HepG2 (cell line): Measurements from ENCODE around the gene TOP1. TPM values are rescaled to one million over a fixed set of nuclear protein-coding genes. Genes with fewer than 3 reads are reported as not detected.

Experiments
- ATF1 ChIP-seq: IDR thresholded peaks from 2 replicates; pipeline ENCODE4 v1.6.1; 2016; ENCODE audit warnings: mild to moderate bottlenecking, control low read depth
- CENPBD1 ChIP-seq: sonication (generic); formaldehyde crosslinking; IDR thresholded peaks from 2 replicates; pipeline ENCODE4 v1.8.0; 2022; ENCODE audit warnings: missing genetic modification reagents, low read depth, mild to moderate bottlenecking, borderline replicate concordance
- CENPT ChIP-seq: sonication (generic); formaldehyde crosslinking; IDR thresholded peaks from 2 replicates; pipeline ENCODE4 v1.8.0; 2022; ENCODE audit warnings: low read depth, mild to moderate bottlenecking, moderate library complexity, missing genetic modification reagents
- CSRNP2 ChIP-seq: sonication (generic); formaldehyde crosslinking; conservative IDR thresholded peaks from 2 replicates; pipeline ENCODE4 v1.8.0; 2022; ENCODE audit warnings: low read depth, missing genetic modification reagents
- EZH2 ChIP-seq: conservative IDR thresholded peaks from 2 replicates; pipeline ENCODE4 v1.6.1; 2012; ENCODE audit warnings: mild to moderate bottlenecking, low read depth, low read length, moderate library complexity
- HOXA5 ChIP-seq: sonication (generic); formaldehyde crosslinking; IDR thresholded peaks from 2 replicates; pipeline ENCODE4 v1.4.0; 2020; ENCODE audit warnings: missing genetic modification reagents
- KLF9 ChIP-seq: IDR thresholded peaks from 2 replicates; pipeline ENCODE4 v1.6.1; 2016; ENCODE audit warnings: low read depth
- NFYB ChIP-seq: sonication (generic); formaldehyde crosslinking; IDR thresholded peaks from 2 replicates; pipeline ENCODE4 v1.4.0; 2020; ENCODE audit warnings: missing genetic modification reagents
- RFX3 ChIP-seq: IDR thresholded peaks from 2 replicates; pipeline ENCODE4 v1.6.1; 2016; ENCODE audit warnings: missing biosample characterization, missing genetic modification reagents
- SMC3 ChIP-seq: IDR thresholded peaks from 2 replicates; pipeline ENCODE4 v1.6.1; 2011; ENCODE audit warnings: low read length, improper control_type of control experiment
- TOPORS ChIP-seq: sonication (generic); formaldehyde crosslinking; IDR thresholded peaks from 2 replicates; pipeline ENCODE4 v1.8.0; 2023; ENCODE audit warnings: mild to moderate bottlenecking, missing genetic modification reagents
- ZBTB42 ChIP-seq: sonication (generic); formaldehyde crosslinking; IDR thresholded peaks from 2 replicates; pipeline ENCODE4 v1.5.0; 2020; ENCODE audit warnings: mild to moderate bottlenecking, missing genetic modification reagents
- ZFP62 ChIP-seq: sonication (generic); formaldehyde crosslinking; IDR thresholded peaks from 2 replicates; pipeline ENCODE4 v1.4.0; 2020; ENCODE audit warnings: missing genetic modification reagents
- ZFP90 ChIP-seq: sonication (generic); formaldehyde crosslinking; IDR thresholded peaks from 2 replicates; pipeline ENCODE4 v1.8.0; 2022; ENCODE audit warnings: missing genetic modification reagents, mild to moderate bottlenecking, inconsistent platforms, borderline replicate concordance
- ZNF101 ChIP-seq: sonication (generic); formaldehyde crosslinking; IDR thresholded peaks from 2 replicates; pipeline ENCODE4 v1.4.0; 2020; ENCODE audit warnings: mild to moderate bottlenecking, low read depth, missing genetic modification reagents, borderline replicate concordance
- ZNF343 ChIP-seq: sonication (generic); formaldehyde crosslinking; IDR thresholded peaks from 2 replicates; pipeline ENCODE4 v1.4.0; 2020; ENCODE audit warnings: mild to moderate bottlenecking, missing genetic modification reagents
- ZNF557 ChIP-seq: sonication (generic); formaldehyde crosslinking; IDR thresholded peaks from 2 replicates; pipeline ENCODE4 v1.4.0; 2020; ENCODE audit warnings: missing genetic modification reagents
- ZSCAN12 ChIP-seq: sonication (generic); formaldehyde crosslinking; IDR thresholded peaks from 2 replicates; pipeline ENCODE4 v1.9.0; 2021; ENCODE audit warnings: mild to moderate bottlenecking, missing genetic modification reagents
- polyA plus RNA-seq, 8 experiments: library from polyadenylated mRNA; depleted of rRNA in 3 of 8; stranded (reverse) in 7 of 8; unstranded in 1 of 8; fragments of >200 nt; fragmentation: Illumina TruSeq in 4 of 8; extraction: Trizol in 4 of 8; gene quantifications; 2 replicates each; pipeline versions ENCODE4 v1.2.1 to v1.2.3, GENCODE V29; 2011 to 2016; ENCODE audit warnings: low read depth in 4 of 8, missing spikeins in 1 of 8, mixed read lengths in 1 of 8; ENCODE audit not compliant: insufficient read depth in 1 of 8
- total RNA-seq, 5 experiments: library from RNA; depleted of rRNA; stranded (reverse); fragments of >200 nt; fragmentation: Illumina TruSeq; extraction: Trizol; gene quantifications; 2 replicates each; pipeline ENCODE4 v1.2.3, GENCODE V29; 2016; ENCODE audit warnings: low read depth in 1 of 5
- TF ChIP-seq, protein P1 (sequence below): sonication (generic); formaldehyde crosslinking; IDR thresholded peaks from 2 replicates; pipeline ENCODE4 v1.4.0; 2020; ENCODE audit warnings: missing genetic modification reagents, borderline replicate concordance
- TF ChIP-seq, protein P2 (sequence below): sonication (generic); formaldehyde crosslinking; IDR thresholded peaks from 2 replicates; pipeline ENCODE4 v1.4.0; 2020; ENCODE audit warnings: mild to moderate bottlenecking, missing genetic modification reagents, borderline replicate concordance
- TF ChIP-seq, protein P3 (sequence below): sonication (generic); formaldehyde crosslinking; IDR thresholded peaks from 2 replicates; pipeline ENCODE4 v1.5.0; 2020; ENCODE audit warnings: missing genetic modification reagents

The TOP1 gene
- total and polyA plus RNA-seq, 2 of the 13 experiments (the other 11 are each of a cell fraction or from before 2014, with no cell fraction given) = 10.2 to 19.4 TPM

- TF ChIP-seq RFX3 (CRISPR knock-in tag) = no peak
- TF ChIP-seq, protein P1, sequence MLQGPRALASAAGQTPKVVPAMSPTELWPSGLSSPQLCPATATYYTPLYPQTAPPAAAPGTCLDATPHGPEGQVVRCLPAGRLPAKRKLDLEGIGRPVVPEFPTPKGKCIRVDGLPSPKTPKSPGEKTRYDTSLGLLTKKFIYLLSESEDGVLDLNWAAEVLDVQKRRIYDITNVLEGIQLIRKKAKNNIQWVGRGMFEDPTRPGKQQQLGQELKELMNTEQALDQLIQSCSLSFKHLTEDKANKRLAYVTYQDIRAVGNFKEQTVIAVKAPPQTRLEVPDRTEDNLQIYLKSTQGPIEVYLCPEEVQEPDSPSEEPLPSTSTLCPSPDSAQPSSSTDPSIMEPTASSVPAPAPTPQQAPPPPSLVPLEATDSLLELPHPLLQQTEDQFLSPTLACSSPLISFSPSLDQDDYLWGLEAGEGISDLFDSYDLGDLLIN (CRISPR knock-in tag) = no peak
- TF ChIP-seq, protein P2, sequence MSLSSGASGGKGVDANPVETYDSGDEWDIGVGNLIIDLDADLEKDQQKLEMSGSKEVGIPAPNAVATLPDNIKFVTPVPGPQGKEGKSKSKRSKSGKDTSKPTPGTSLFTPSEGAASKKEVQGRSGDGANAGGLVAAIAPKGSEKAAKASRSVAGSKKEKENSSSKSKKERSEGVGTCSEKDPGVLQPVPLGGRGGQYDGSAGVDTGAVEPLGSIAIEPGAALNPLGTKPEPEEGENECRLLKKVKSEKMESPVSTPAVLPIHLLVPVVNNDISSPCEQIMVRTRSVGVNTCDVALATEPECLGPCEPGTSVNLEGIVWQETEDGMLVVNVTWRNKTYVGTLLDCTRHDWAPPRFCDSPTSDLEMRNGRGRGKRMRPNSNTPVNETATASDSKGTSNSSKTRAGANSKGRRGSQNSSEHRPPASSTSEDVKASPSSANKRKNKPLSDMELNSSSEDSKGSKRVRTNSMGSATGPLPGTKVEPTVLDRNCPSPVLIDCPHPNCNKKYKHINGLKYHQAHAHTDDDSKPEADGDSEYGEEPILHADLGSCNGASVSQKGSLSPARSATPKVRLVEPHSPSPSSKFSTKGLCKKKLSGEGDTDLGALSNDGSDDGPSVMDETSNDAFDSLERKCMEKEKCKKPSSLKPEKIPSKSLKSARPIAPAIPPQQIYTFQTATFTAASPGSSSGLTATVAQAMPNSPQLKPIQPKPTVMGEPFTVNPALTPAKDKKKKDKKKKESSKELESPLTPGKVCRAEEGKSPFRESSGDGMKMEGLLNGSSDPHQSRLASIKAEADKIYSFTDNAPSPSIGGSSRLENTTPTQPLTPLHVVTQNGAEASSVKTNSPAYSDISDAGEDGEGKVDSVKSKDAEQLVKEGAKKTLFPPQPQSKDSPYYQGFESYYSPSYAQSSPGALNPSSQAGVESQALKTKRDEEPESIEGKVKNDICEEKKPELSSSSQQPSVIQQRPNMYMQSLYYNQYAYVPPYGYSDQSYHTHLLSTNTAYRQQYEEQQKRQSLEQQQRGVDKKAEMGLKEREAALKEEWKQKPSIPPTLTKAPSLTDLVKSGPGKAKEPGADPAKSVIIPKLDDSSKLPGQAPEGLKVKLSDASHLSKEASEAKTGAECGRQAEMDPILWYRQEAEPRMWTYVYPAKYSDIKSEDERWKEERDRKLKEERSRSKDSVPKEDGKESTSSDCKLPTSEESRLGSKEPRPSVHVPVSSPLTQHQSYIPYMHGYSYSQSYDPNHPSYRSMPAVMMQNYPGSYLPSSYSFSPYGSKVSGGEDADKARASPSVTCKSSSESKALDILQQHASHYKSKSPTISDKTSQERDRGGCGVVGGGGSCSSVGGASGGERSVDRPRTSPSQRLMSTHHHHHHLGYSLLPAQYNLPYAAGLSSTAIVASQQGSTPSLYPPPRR = no peak
- TF ChIP-seq ZNF343 (CRISPR knock-in tag) = no peak
- no peak; the same call in 1 of the 2 replicates for TF ChIP-seq TOPORS (CRISPR knock-in tag)
- 0 out of 2 replicates have a peak, but pooled peaks have one; percentile 6 for TF ChIP-seq ZNF101 (CRISPR knock-in tag)
- TF ChIP-seq ZSCAN12 = no peak
- TF ChIP-seq CSRNP2 (CRISPR knock-in tag) = no peak
- no peak for TF ChIP-seq SMC3
- TF ChIP-seq EZH2 = no peak
- peak; percentile 69; the same call in 1 of the 2 replicates for TF ChIP-seq ZFP90
- peak; percentile 50; the same call in 1 of the 2 replicates for TF ChIP-seq HOXA5 (CRISPR knock-in tag)
- TF ChIP-seq KLF9 (CRISPR knock-in tag) = no peak; the same call in 1 of the 2 replicates
- peak; percentile 64; the same call in 1 of the 2 replicates for TF ChIP-seq ZBTB42
- TF ChIP-seq CENPBD1 (CRISPR knock-in tag) = no peak
- TF ChIP-seq, protein P3, sequence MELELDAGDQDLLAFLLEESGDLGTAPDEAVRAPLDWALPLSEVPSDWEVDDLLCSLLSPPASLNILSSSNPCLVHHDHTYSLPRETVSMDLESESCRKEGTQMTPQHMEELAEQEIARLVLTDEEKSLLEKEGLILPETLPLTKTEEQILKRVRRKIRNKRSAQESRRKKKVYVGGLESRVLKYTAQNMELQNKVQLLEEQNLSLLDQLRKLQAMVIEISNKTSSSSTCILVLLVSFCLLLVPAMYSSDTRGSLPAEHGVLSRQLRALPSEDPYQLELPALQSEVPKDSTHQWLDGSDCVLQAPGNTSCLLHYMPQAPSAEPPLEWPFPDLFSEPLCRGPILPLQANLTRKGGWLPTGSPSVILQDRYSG (CRISPR knock-in tag) = no peak; the same call in 1 of the 2 replicates
- peak; percentile 75; the same call in 1 of the 2 replicates for TF ChIP-seq CENPT (CRISPR knock-in tag)
- TF ChIP-seq NFYB (CRISPR knock-in tag) = no peak
- TF ChIP-seq ZNF557 (CRISPR knock-in tag) = 0 out of 2 replicates have a peak, but pooled peaks have one; percentile 65
- TF ChIP-seq ZFP62 (CRISPR knock-in tag) = no peak
- no peak for TF ChIP-seq ATF1 (CRISPR knock-in tag)
Observed at GRCh38 chr20:41137614-41138474, 109.2 kb downstream of the TOP1 start (continued).
